ENCODE data around the gene RIT2. TPM values are rescaled to one million over a fixed set of nuclear protein-coding genes. Genes with fewer than 3 reads are reported as not detected.

Gene RIT2
- total RNA-seq, 1 donor from 2014 or later: not detected

DNA sequence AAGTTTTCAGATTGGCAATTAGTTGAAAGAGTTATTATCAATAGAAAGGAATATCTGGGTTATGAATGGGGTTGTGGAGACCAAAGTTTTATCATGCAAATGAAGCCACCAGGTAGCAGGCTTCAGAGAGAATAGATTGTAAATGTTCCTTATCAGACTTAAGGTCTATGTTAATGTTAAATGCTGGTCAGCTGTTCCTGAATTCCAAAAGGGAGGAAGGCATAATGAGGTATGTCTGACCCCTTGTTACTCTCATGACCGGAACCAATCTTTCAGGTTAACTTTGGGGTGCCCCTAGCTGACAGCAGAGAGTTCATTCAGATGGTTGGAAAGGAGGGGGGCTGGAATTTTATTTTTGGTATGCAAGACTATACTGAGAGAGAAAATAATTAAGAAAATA lies 47.9 kb downstream of the RIT2 start:
- Mint-ChIP-seq H3K27ac (no peak overlapping the region), H3K4me3 (no peak overlapping the region), H3K36me3 (ENCODE audit: low read depth) (no peaks in the 10 kb centered on the region), H3K27me3 (no peaks in the 10 kb centered on the region), H3K4me1 (no peaks in the 10 kb centered on the region), H3K9me3 (no peaks in the 10 kb centered on the region)
- intact Hi-C loops (cut with micrococcal nuclease): no loop called here
- DNase-seq: no peak

DNA sequence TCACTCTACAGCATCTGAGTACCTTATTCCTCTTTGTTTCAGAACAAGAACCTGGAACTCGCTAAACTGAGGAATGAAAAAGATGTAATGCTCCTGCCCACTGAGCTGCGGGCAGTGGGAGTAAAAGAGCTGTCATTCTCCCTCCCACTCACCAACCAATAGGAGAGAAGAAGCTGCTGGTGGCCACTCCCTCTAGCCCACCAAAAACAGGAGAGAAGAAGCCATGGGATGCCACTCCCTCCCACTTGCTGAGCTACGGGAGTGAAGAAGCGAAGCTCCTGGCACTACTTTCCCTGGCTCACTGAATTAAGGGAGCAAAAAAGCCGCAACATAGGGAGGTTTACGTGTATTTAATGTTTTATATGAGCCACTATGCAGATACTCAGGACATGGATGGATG lies 53.7 kb downstream of the RIT2 start:
- intact Hi-C loops (cut with micrococcal nuclease): no loop called here
- Mint-ChIP-seq H3K27me3 (no peaks in the 10 kb centered on the region), H3K4me3 (no peak overlapping the region), H3K36me3 (ENCODE audit: low read depth) (no peaks in the 10 kb centered on the region), H3K4me1 (no peaks in the 10 kb centered on the region), H3K27ac (no peak overlapping the region), H3K9me3 (no peaks in the 10 kb centered on the region)
- no peak for DNase-seq

DNA sequence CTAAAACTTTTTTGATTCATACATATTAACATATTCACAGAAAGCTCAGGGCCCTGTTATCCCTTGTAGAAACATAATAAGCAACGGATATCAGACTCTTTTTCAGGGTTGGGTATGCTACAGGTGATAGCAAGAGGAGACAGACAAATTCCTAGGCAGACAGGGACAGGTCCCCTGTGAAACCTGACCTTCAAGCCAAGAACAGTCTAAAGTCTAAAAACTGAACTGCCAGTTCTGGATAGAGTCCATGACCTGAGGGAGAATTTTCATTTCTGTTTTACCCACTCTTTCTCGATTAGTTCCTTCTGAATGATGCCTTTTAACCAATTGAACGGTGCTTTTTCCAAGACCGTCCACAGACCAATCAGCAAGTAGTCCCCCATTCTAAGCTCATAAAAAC lies 54.2 kb downstream of the RIT2 start:
- H3K27me3 Mint-ChIP-seq: no peaks in the 10 kb centered on the region
- no peaks in the 10 kb centered on the region for H3K36me3 Mint-ChIP-seq (ENCODE audit: low read depth)
- no peak for DNase-seq
- no peaks in the 10 kb centered on the region for H3K4me1 Mint-ChIP-seq
- no peak overlapping the region for H3K27ac Mint-ChIP-seq
- intact Hi-C loops (cut with micrococcal nuclease): no loop called here
- no peaks in the 10 kb centered on the region for H3K9me3 Mint-ChIP-seq
- H3K4me3 Mint-ChIP-seq: no peak overlapping the region

DNA sequence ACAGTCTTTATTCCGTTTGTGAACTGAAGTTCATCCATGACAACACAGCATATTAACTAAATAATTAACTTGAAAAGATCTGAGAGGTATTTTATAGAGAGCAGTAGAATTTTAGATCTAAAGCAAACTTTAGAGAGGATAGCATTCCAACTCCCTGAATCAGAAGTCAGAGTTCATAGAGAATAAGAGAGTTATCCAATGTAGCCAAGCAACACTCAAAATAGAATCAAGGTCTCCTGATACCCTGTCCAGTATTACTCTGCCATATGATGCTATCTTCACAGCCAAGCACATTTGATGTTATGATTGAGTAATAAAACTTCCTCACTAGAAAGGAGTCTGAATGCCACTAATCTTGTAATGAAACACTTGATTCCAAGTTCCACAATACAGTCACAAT lies 55.5 kb downstream of the RIT2 start:
- no peaks in the 10 kb centered on the region for H3K36me3 Mint-ChIP-seq (ENCODE audit: low read depth)
- intact Hi-C loops (cut with micrococcal nuclease): no loop called here
- no peaks in the 10 kb centered on the region for H3K9me3 Mint-ChIP-seq
- H3K4me3 Mint-ChIP-seq: no peak overlapping the region
- no peaks in the 10 kb centered on the region for H3K27me3 Mint-ChIP-seq
- no peak overlapping the region for H3K27ac Mint-ChIP-seq
- DNase-seq: no peak
- no peaks in the 10 kb centered on the region for H3K4me1 Mint-ChIP-seq

DNA sequence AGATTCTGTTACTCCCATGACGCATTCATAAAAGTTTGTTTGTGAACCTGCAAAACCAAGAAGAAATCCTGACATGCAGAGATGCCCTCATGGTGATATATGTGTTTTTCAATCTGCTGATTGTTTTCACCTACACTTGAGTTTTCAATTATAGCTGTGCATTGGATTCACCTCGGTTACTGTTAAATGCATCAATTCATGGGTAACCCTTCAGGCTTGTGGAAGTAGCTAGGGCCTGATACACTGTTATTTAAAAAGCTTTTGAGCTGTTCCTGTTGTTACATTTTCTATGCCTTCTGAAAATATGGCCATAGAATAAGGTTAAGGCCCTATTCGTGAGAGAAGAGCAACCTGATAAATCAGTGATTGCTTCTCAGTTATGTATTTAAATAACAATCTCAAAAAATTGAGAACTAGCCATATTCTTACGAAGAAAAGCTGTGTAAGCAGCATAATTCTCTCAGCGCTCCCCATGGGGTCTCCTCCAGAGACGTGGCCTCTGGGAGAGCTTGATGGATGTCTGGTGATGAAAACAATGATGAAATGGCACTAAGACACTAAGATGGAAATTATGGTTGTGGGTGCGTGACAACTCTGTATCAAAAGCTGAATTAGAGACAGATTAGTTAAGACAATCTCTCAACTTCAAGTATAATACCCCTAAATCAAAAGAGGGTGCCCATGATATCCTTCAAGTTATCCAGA lies 60.5 kb downstream of the RIT2 start:
- H3K36me3 Mint-ChIP-seq (ENCODE audit: low read depth): no peaks in the 10 kb centered on the region
- no peaks in the 10 kb centered on the region for H3K9me3 Mint-ChIP-seq
- no peak overlapping the region for H3K27ac Mint-ChIP-seq
- no peak for DNase-seq
- intact Hi-C loops (cut with micrococcal nuclease): no loop called here
- H3K27me3 Mint-ChIP-seq: no peaks in the 10 kb centered on the region
- no peaks in the 10 kb centered on the region for H3K4me1 Mint-ChIP-seq
- no peak overlapping the region for H3K4me3 Mint-ChIP-seq

DNA sequence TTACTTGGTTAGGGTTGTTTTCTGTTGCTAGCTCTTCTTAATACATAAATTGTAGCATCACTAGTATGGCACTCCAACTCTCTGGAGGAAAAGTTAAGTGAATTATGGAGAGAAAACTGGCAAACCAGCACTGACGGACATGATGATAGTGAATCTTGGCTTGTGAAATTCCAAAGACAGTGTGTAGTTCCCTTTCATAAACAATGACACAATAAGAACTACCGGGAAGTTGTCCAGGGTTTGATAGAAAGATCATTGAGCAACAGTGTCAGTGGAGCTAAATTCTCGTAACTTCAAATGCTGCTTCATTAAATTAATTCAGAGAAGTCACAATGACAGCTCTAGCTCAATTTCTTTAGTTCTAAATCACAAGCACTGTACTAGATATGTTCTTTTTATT lies 66.5 kb downstream of the RIT2 start:
- no peak for DNase-seq
- no peak overlapping the region for H3K27ac Mint-ChIP-seq
- H3K9me3 Mint-ChIP-seq: no peaks in the 10 kb centered on the region
- no peak overlapping the region for H3K4me3 Mint-ChIP-seq
- no peaks in the 10 kb centered on the region for H3K4me1 Mint-ChIP-seq
- H3K36me3 Mint-ChIP-seq (ENCODE audit: low read depth): no peaks in the 10 kb centered on the region
- H3K27me3 Mint-ChIP-seq: no peaks in the 10 kb centered on the region
- intact Hi-C loops (cut with micrococcal nuclease): loop anchor here (10.0 kb wide), 1 partner anchor 64 kb away; no protein-coding TSS in a partner anchor

DNA sequence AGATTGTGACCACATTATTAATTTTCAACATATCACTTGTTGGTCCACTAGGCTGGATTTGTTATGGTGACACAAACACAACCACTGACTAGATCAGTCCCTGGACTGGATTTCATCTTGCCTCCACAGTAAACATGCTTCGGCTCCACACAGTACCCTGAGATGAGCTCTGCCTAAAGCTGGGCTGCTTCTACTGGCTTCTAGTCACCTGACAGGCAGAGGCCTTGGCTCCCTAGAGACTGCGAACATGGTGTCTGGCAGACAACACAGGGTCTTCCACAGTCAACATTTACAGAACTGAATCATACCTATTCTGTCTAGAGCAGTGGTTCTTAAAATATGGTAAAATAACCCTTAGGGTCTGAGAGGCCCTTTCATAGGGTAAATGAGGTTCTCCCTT lies 69.2 kb downstream of the RIT2 start:
- intact Hi-C loops (cut with micrococcal nuclease): loop anchor here (10.0 kb wide), 1 partner anchor 62 kb away; no protein-coding TSS in a partner anchor
- Mint-ChIP-seq H3K9me3 (no peaks in the 10 kb centered on the region), H3K36me3 (ENCODE audit: low read depth) (no peaks in the 10 kb centered on the region), H3K27me3 (no peaks in the 10 kb centered on the region), H3K4me1 (no peaks in the 10 kb centered on the region), H3K27ac (no peak overlapping the region), H3K4me3 (no peak overlapping the region)
- DNase-seq: no peak

DNA sequence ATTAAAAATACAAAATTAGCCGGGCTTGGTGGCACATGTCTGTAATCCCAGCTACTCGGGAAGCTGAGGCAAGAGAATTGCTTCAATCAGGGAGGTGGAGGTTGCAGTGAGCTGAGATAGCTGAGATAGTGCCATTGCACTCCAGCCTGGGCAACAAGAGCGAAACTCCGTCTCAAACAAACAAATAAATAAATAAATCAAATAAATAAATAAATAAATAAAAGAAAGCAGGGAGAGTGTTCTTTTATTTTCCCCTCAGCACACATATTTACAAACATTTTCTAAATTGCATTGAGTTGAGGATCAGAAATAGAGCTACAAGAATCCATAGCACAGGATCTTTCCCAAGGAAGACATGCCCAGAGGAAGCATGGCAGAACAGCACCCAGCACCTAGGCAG lies 71.9 kb downstream of the RIT2 start:
- Mint-ChIP-seq H3K4me3 (no peak overlapping the region), H3K27ac (no peak overlapping the region), H3K4me1 (no peaks in the 10 kb centered on the region), H3K36me3 (ENCODE audit: low read depth) (no peaks in the 10 kb centered on the region), H3K9me3 (no peaks in the 10 kb centered on the region), H3K27me3 (no peaks in the 10 kb centered on the region)
- intact Hi-C loops (cut with micrococcal nuclease): loop anchor here (10.0 kb wide), 1 partner anchor 59 kb away; no protein-coding TSS in a partner anchor
- DNase-seq: no peak

DNA sequence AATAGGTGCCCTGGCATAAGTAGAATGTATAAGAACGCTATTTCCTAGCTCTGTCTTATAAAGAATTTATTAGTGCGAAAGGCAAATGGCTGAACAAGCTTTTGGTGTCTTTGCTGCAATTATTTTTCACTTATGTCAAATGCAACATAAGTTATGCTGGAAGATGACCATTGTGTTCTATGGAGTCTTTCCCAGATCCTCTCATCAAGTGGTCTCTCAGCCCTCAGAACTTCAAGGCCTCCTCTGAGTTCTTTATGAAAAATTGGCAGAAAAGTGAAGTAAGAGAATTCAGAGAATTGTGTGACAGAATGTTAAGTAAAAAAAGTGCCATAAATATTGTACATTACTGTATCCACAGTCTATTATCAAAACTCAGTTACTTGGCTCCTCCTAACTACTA lies 75.2 kb downstream of the RIT2 start:
- H3K27me3 Mint-ChIP-seq: no peaks in the 10 kb centered on the region
- no peak for DNase-seq
- intact Hi-C loops (cut with micrococcal nuclease): loop anchor here (10.0 kb wide), 1 partner anchor 55 kb away; no protein-coding TSS in a partner anchor
- H3K9me3 Mint-ChIP-seq: no peaks in the 10 kb centered on the region
- no peaks in the 10 kb centered on the region for H3K4me1 Mint-ChIP-seq
- H3K27ac Mint-ChIP-seq: no peak overlapping the region
- no peak overlapping the region for H3K4me3 Mint-ChIP-seq
- no peaks in the 10 kb centered on the region for H3K36me3 Mint-ChIP-seq (ENCODE audit: low read depth)

DNA sequence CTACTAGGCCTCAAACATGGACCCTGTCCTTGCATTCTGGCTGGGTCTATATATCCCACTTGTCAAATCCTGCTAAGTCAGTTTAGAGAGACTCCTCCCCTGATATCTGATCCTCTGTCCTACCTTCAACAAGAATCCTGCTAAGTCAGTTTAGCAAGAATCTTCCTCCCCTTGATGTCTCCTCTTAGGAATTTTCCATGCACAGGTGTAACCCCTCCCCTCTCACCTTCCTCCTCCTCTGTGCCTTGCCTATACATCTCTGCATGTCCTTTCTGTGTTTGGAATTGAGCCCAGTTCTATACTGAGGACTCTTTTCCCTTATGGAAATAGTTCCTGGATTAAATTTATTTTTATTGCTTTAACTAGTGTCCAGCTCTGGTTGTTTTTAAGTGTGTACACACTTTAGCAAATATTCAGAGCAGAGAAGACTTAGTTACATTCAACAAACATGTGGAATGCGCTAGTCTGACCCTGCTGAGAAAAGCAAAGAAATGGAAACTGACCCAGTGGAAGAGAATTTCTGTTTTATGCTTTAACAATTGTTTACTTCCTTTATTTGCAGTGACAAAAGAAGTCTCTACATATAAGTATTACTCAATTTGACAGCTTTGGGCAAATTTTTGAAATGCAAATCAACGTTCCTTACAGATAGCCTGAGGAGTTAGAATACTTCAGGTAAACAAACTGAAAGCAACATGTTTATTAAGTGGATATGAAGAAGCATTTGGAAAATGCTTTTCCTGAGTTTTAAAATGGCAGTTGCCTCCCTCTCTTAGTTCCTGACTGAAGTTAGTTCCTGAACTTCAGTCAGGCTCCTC lies 80.6 kb downstream of the RIT2 start:
- Mint-ChIP-seq H3K36me3 (ENCODE audit: low read depth) (no peaks in the 10 kb centered on the region), H3K4me1 (no peaks in the 10 kb centered on the region), H3K9me3 (no peaks in the 10 kb centered on the region), H3K27ac (no peak overlapping the region), H3K27me3 (no peaks in the 10 kb centered on the region), H3K4me3 (no peak overlapping the region)
- intact Hi-C loops (cut with micrococcal nuclease): no loop called here
- no peak for DNase-seq

DNA sequence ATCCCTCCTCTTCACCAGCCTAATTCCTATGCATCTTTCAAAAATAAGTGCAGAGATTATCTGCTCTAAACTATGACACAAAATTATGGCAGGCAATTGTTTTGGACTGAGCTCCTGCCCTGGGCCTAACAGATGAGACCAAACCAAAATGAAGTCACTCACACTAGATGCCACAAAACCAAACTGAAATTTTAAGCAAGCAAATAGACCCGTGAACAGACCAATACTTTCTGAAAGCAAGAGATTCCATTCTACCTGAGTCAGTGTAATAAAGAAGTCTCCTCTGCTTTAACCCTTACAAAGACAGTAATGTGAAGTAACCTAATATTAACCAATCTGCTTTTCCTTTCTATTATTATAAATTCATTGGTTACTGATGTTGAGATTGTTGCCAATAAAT lies 84.3 kb downstream of the RIT2 start:
- no peaks in the 10 kb centered on the region for H3K9me3 Mint-ChIP-seq
- H3K36me3 Mint-ChIP-seq (ENCODE audit: low read depth): no peaks in the 10 kb centered on the region
- intact Hi-C loops (cut with micrococcal nuclease): no loop called here
- no peaks in the 10 kb centered on the region for H3K4me1 Mint-ChIP-seq
- no peaks in the 10 kb centered on the region for H3K27me3 Mint-ChIP-seq
- H3K4me3 Mint-ChIP-seq: no peak overlapping the region
- H3K27ac Mint-ChIP-seq: no peak overlapping the region
- DNase-seq: no peak

DNA sequence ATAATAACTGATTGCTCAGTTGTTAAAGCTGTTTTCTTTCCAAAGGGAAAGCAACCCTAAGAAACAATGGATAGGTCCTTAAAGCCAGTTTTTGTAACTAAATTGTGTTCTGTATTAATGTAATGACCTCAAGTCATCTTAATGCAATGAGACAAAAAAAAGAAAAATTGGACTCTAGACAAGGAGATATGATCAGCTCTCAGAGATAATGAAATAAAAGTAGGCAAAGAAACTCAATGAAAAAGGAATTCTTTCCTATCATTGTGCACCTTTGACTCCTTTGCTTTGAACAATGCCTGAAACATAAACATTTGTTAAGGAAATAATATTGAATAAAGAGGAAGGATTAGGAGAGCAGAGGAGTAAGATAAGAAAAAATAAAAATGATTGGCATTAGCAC lies 86.1 kb downstream of the RIT2 start:
- no peaks in the 10 kb centered on the region for H3K36me3 Mint-ChIP-seq (ENCODE audit: low read depth)

DNA sequence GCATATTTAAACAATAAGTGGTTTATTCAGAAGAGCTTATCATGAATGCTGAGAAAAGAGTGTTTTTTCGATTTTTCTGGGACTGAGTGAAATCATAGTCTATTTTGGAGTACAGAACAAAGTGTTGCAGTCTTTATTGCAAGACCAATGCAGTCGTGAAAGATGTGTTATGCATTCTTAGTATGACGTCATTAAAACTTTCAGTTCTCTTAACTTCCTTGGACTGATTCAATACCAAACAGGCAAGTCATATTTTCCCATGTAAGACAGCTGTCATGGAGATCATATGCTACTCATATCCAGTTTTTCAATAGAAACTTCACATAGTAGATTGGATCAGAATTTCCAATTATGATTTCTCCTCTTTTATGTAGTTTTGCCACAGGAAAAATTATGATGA lies 92.6 kb downstream of the RIT2 start:
- Mint-ChIP-seq H3K9me3 (no peaks in the 10 kb centered on the region), H3K27ac (no peak overlapping the region), H3K36me3 (ENCODE audit: low read depth) (no peaks in the 10 kb centered on the region), H3K27me3 (no peaks in the 10 kb centered on the region), H3K4me1 (no peaks in the 10 kb centered on the region), H3K4me3 (no peak overlapping the region)
- intact Hi-C loops (cut with micrococcal nuclease): no loop called here
- no peak for DNase-seq

More for the DNA sequence above, 86.1 kb downstream of the RIT2 start:
- H3K27ac Mint-ChIP-seq: no peak overlapping the region
- no peaks in the 10 kb centered on the region for H3K4me1 Mint-ChIP-seq
- intact Hi-C loops (cut with micrococcal nuclease): no loop called here
- no peak for DNase-seq
- H3K4me3 Mint-ChIP-seq: no peak overlapping the region
- no peaks in the 10 kb centered on the region for H3K27me3 Mint-ChIP-seq
- H3K9me3 Mint-ChIP-seq: no peaks in the 10 kb centered on the region

DNA sequence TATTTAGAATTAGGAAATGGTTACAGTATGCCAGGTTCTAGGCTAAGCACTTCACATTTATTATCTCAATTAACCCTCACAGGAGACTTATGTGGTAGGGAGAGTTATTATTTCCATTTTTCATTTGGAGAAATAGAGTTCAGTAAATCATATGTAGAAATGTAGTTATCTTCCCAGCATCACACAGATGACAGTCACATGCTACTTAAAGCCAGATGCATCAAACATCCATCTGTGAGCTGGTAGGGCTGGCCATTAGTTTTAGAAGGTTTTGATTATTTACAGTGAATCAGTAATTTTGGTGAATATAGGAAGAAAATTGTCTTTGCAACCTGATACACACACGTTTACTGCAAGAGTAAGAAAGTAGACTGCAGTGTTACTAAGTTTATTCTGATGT lies 97.9 kb downstream of the RIT2 start:
- intact Hi-C loops (cut with micrococcal nuclease): no loop called here
- H3K4me1 Mint-ChIP-seq: no peaks in the 10 kb centered on the region
- H3K36me3 Mint-ChIP-seq (ENCODE audit: low read depth): no peaks in the 10 kb centered on the region
- no peaks in the 10 kb centered on the region for H3K27me3 Mint-ChIP-seq
- no peaks in the 10 kb centered on the region for H3K9me3 Mint-ChIP-seq
- no peak overlapping the region for H3K27ac Mint-ChIP-seq
- H3K4me3 Mint-ChIP-seq: no peak overlapping the region
- DNase-seq: no peak

All from activated CD4-positive, alpha-beta T cell treated with anti-CD3 and anti-CD28 coated beads, Interleukin-2, amount 10 ng/mL, durations not matched to agents 24 days and 14 days (primary cell).